ENCODE results near the gene VSIG2. TPM values are rescaled to one million over a fixed set of nuclear protein-coding genes. Genes with fewer than 3 reads are reported as not detected.
A peak's percentile ranks its signal among the peaks of the same experiment; 100 is the strongest.

VSIG2 gene
- total RNA-seq, 1 donor from 2014 or later = 0.25 TPM

GRCh38 chr11:124719534-124719933 is 32.5 kb downstream of the VSIG2 start:
- no peaks in the 10 kb centered on the region for H3K36me3 Mint-ChIP-seq
- no peaks in the 10 kb centered on the region for H3K9me3 Mint-ChIP-seq
- H3K4me3 Mint-ChIP-seq = no peak overlapping the region
- DNase-seq (ENCODE audit: low spot score in 2 of 2, unreplicated experiment in 2 of 2) = no peak
- H3K4me1 Mint-ChIP-seq = peaks cover 21% of the 10 kb centered on the region
- no peak for TF ChIP-seq CTCF (IDR thresholded peaks at IDR 0.05; ENCODE audit: unreplicated experiment)
- no peak overlapping the region for H3K27ac Mint-ChIP-seq
- H3K27me3 Mint-ChIP-seq (ENCODE audit: low read depth) = peaks cover 96% of the 10 kb centered on the region

GRCh38 chr11:124718801-124719200 is 33.3 kb downstream of the VSIG2 start:
- Mint-ChIP-seq H3K4me1 (peaks cover 20% of the 10 kb centered on the region), H3K27me3 (ENCODE audit: low read depth) (peaks cover 96% of the 10 kb centered on the region), H3K9me3 (no peaks in the 10 kb centered on the region), H3K4me3 (peak overlapping the region; percentile 72), H3K36me3 (no peaks in the 10 kb centered on the region), H3K27ac (no peak overlapping the region)
- DNase-seq (ENCODE audit: low spot score in 2 of 2, unreplicated experiment in 2 of 2) = no peak
- no peak for TF ChIP-seq CTCF (IDR thresholded peaks at IDR 0.05; ENCODE audit: unreplicated experiment)

DNA sequence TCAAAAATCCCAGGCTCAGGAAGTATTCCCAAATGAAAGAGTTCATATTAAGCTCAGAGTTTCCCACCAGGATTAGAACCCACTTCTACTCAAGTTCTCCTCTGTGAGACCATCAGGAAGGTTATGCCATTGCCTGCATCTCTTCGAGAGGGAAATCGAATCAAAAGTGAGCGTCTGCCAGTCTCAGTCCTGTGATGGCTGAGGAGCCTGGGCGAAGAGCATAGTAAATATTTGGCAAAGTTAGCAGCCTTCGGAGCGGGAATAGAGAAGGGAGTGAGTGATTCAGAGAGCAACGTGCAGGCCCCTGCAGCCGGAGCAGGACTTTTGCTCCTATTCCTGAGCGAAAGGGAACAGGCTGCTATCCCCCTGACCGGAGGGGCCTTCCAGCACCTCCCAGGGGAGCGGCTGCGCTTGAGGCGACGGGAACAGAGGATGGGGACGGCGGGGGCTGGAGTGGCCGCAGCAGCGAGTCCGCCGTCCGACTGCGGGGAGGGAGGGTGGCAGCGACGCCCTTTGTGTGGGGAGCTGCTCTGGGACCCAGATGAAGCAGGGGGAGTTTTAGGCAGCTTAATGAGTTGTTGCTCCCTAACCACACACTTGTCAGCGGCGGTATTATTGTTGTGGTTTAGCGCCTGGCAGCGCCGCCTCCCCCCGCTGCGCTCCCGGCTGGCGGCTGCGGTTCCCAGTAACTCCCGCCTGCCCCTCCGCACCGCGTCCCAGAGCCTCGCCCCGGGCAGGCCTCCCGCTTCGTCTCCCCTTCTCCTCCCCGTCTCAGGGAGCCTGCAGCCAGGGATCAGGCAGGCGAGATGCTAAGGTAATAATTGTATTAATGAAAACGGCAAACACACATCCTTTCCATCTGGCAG is 34.0 kb downstream of the VSIG2 start:
- Mint-ChIP-seq H3K9me3 (no peaks in the 10 kb centered on the region), H3K27ac (no peak overlapping the region), H3K36me3 (no peaks in the 10 kb centered on the region), H3K4me1 (peaks cover 20% of the 10 kb centered on the region), H3K4me3 (peak overlapping the region; percentile 72), H3K27me3 (ENCODE audit: low read depth) (peaks cover 94% of the 10 kb centered on the region)
- peak in 1 of 2 experiments; percentile 43 for DNase-seq (ENCODE audit: low spot score in 2 of 2, unreplicated experiment in 2 of 2)
- no peak for TF ChIP-seq CTCF (IDR thresholded peaks at IDR 0.05; ENCODE audit: unreplicated experiment)

DNA sequence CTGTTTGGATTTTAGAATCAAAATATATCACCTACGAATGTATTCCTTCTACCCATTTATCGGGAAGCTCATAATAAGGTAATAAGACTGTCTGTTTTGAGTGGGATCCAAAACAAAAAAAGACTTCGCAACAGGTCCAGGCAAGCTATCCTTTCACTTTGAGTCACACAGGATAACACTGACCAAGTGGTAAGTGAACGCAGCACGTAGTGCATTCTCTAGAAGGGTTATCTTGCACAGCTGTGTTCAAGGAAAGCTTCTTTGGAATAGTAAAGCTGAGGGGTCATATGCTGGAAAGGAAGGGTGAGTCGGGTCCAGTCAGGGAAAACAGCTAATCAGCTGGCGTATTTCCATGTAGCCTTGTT is 34.7 kb downstream of the VSIG2 start:
- H3K27ac Mint-ChIP-seq = no peak overlapping the region
- no peaks in the 10 kb centered on the region for H3K36me3 Mint-ChIP-seq
- H3K4me1 Mint-ChIP-seq = peaks cover 15% of the 10 kb centered on the region
- H3K4me3 Mint-ChIP-seq = peak overlapping the region; percentile 72
- no peaks in the 10 kb centered on the region for H3K9me3 Mint-ChIP-seq
- no peak for TF ChIP-seq CTCF (IDR thresholded peaks at IDR 0.05; ENCODE audit: unreplicated experiment)
- no peak for DNase-seq (ENCODE audit: low spot score in 2 of 2, unreplicated experiment in 2 of 2)
- peaks cover 90% of the 10 kb centered on the region for H3K27me3 Mint-ChIP-seq (ENCODE audit: low read depth)

DNA sequence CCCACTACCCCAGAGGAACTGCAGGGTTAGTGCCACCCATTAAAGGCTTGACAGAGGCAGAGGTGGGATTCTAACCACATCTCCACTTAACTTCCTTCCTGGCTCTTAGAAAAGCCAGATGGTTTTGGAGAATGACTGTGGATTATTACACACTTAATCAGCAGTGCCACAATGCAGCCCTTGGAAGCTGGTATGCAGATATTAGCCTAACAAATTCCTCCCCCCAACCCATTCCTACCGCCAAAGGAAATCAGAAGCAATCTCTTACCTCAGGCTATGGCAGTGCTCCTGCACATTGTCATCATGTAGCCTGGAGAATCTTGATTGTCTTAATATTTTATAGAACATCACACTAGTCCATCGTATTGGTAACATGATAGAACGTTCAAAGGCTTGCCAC is 35.5 kb downstream of the VSIG2 start:
- TF ChIP-seq CTCF (IDR thresholded peaks at IDR 0.05; ENCODE audit: unreplicated experiment) = no peak
- Mint-ChIP-seq H3K27me3 (ENCODE audit: low read depth) (peaks cover 86% of the 10 kb centered on the region), H3K27ac (no peak overlapping the region)

More for the DNA sequence above, 35.5 kb downstream of the VSIG2 start:
- no peak overlapping the region for H3K4me3 Mint-ChIP-seq
- DNase-seq (ENCODE audit: low spot score in 2 of 2, unreplicated experiment in 2 of 2) = no peak
- no peaks in the 10 kb centered on the region for H3K36me3 Mint-ChIP-seq
- H3K9me3 Mint-ChIP-seq = no peaks in the 10 kb centered on the region
- peaks cover 15% of the 10 kb centered on the region for H3K4me1 Mint-ChIP-seq

Measured in mesothelial cell of epicardium (in vitro differentiated cells).